ENCODE measurements around the gene PPTC7. TPM values are rescaled to one million over a fixed set of nuclear protein-coding genes. Genes with fewer than 3 reads are reported as not detected.

Gene PPTC7
- total and polyA plus RNA-seq, 4 donors, result 5.6 to 15.7 (median 8.3) TPM

DNA sequence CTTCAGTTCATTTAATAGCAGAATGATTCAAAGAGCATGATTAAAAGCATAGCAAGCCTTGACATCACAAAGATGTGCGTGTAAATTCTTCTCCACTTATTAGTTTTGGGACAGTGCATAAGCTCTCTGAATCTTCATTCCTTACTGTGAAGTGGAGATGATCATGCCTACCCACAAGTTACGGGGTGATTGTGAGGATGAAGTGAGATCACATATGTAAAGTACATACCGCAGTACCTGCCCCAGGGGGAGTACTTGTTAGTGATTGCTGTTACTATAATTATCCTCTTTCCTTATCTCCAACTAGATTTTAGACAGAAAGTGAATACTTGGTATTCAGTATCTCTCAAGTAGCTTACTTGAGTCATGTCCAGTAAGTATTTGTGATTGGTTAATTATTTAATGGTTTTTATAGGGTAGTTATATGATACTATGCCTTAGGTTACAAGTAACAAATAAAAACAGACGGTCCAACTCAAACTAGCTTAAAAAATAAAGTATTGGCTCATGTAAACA, 75.0 kb downstream of the PPTC7 start:
- TF ChIP-seq GABPA (IDR thresholded peaks at IDR 0.05 in 1 of 2, conservative IDR thresholded peaks at IDR 0.05 in 1 of 2), result no peak
- no peak for TF ChIP-seq JUND (IDR thresholded peaks at IDR 0.05)
- TF ChIP-seq NR2F2 (IDR thresholded peaks at IDR 0.05), result no peak
- no peak for TF ChIP-seq FOXA1 (IDR thresholded peaks at IDR 0.05)
- TF ChIP-seq, protein P1, sequence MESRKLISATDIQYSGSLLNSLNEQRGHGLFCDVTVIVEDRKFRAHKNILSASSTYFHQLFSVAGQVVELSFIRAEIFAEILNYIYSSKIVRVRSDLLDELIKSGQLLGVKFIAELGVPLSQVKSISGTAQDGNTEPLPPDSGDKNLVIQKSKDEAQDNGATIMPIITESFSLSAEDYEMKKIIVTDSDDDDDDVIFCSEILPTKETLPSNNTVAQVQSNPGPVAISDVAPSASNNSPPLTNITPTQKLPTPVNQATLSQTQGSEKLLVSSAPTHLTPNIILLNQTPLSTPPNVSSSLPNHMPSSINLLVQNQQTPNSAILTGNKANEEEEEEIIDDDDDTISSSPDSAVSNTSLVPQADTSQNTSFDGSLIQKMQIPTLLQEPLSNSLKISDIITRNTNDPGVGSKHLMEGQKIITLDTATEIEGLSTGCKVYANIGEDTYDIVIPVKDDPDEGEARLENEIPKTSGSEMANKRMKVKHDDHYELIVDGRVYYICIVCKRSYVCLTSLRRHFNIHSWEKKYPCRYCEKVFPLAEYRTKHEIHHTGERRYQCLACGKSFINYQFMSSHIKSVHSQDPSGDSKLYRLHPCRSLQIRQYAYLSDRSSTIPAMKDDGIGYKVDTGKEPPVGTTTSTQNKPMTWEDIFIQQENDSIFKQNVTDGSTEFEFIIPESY (IDR thresholded peaks at IDR 0.05), result no peak
- TF ChIP-seq, protein P2, sequence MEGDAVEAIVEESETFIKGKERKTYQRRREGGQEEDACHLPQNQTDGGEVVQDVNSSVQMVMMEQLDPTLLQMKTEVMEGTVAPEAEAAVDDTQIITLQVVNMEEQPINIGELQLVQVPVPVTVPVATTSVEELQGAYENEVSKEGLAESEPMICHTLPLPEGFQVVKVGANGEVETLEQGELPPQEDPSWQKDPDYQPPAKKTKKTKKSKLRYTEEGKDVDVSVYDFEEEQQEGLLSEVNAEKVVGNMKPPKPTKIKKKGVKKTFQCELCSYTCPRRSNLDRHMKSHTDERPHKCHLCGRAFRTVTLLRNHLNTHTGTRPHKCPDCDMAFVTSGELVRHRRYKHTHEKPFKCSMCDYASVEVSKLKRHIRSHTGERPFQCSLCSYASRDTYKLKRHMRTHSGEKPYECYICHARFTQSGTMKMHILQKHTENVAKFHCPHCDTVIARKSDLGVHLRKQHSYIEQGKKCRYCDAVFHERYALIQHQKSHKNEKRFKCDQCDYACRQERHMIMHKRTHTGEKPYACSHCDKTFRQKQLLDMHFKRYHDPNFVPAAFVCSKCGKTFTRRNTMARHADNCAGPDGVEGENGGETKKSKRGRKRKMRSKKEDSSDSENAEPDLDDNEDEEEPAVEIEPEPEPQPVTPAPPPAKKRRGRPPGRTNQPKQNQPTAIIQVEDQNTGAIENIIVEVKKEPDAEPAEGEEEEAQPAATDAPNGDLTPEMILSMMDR (IDR thresholded peaks at IDR 0.05; ENCODE audit: low read depth, low read length, missing input control), result no peak
- no peak for TF ChIP-seq RAD21 (IDR thresholded peaks at IDR 0.05)
- no peak for TF ChIP-seq RXRA (IDR thresholded peaks at IDR 0.05)
- TF ChIP-seq, protein P3, sequence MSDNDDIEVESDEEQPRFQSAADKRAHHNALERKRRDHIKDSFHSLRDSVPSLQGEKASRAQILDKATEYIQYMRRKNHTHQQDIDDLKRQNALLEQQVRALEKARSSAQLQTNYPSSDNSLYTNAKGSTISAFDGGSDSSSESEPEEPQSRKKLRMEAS (IDR thresholded peaks at IDR 0.05), result no peak
- TF ChIP-seq, protein P4, sequence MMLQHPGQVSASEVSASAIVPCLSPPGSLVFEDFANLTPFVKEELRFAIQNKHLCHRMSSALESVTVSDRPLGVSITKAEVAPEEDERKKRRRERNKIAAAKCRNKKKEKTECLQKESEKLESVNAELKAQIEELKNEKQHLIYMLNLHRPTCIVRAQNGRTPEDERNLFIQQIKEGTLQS (IDR thresholded peaks at IDR 0.05), result no peak
- no peak for TF ChIP-seq SP1 (IDR thresholded peaks at IDR 0.05)
- TF ChIP-seq YY1 (IDR thresholded peaks at IDR 0.05), result no peak
- H3K36me3 ChIP-seq (ENCODE audit: control insufficient read depth in 4 of 4, insufficient read depth in 3 of 4, low read depth in 1 of 4, low read length in 3 of 4), result no peaks in the 10 kb centered on the region
- no peaks in the 10 kb centered on the region for H3K27me3 ChIP-seq (ENCODE audit: control insufficient read depth in 4 of 4, insufficient read depth in 4 of 4, low read length in 3 of 4)
- H3K9ac ChIP-seq (ENCODE audit: low read depth in 1 of 2, low read length in 2 of 2), result no peak overlapping the region
- no peak for DNase-seq (ENCODE audit: low spot score)
- H3K27ac ChIP-seq (ENCODE audit: low read depth in 1 of 2, low read length in 2 of 2), result no peak overlapping the region
- 95% methylated on average over 4 of the region's 4 CpGs for WGBS
- no peaks in the 10 kb centered on the region for H3K4me1 ChIP-seq (ENCODE audit: control insufficient read depth in 4 of 4, insufficient read depth in 4 of 4, low read length in 3 of 4)
- no peaks in the 10 kb centered on the region for H3K9me3 ChIP-seq (ENCODE audit: control insufficient read depth in 4 of 4, low read length in 3 of 4)
- H3K4me3 ChIP-seq (ENCODE audit: low read depth in 1 of 3, low read length in 3 of 3), result no peak overlapping the region

DNA sequence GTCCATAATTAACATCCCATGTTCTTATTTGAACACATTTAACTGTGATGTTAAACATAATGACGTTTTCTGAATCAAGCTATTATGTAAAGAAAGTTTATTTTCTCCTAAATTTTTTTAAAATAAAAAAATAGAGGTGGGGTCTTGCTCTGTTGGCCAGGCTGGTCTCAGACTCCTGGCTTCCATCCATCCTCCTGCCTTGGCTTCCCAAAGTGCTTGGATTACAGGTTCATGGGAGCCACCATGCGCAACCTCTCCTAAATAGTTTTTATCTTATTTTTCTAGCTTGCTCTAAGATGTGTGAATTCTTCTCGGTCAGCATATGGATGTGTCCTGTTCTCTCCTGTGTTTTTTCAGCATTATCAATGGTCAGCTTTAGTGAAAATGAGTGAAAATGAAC, 77.8 kb downstream of the PPTC7 start:
- no peak for TF ChIP-seq JUND (IDR thresholded peaks at IDR 0.05)
- no peak for TF ChIP-seq FOXA2 (IDR thresholded peaks at IDR 0.05)
- TF ChIP-seq, protein P5, sequence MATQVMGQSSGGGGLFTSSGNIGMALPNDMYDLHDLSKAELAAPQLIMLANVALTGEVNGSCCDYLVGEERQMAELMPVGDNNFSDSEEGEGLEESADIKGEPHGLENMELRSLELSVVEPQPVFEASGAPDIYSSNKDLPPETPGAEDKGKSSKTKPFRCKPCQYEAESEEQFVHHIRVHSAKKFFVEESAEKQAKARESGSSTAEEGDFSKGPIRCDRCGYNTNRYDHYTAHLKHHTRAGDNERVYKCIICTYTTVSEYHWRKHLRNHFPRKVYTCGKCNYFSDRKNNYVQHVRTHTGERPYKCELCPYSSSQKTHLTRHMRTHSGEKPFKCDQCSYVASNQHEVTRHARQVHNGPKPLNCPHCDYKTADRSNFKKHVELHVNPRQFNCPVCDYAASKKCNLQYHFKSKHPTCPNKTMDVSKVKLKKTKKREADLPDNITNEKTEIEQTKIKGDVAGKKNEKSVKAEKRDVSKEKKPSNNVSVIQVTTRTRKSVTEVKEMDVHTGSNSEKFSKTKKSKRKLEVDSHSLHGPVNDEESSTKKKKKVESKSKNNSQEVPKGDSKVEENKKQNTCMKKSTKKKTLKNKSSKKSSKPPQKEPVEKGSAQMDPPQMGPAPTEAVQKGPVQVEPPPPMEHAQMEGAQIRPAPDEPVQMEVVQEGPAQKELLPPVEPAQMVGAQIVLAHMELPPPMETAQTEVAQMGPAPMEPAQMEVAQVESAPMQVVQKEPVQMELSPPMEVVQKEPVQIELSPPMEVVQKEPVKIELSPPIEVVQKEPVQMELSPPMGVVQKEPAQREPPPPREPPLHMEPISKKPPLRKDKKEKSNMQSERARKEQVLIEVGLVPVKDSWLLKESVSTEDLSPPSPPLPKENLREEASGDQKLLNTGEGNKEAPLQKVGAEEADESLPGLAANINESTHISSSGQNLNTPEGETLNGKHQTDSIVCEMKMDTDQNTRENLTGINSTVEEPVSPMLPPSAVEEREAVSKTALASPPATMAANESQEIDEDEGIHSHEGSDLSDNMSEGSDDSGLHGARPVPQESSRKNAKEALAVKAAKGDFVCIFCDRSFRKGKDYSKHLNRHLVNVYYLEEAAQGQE (IDR thresholded peaks at IDR 0.05), result no peak
- TF ChIP-seq RAD21 (IDR thresholded peaks at IDR 0.05), result no peak
- TF ChIP-seq, protein P1 (IDR thresholded peaks at IDR 0.05), result no peak
- no peak for TF ChIP-seq HNF4G (IDR thresholded peaks at IDR 0.05)
- no peak for TF ChIP-seq SP1 (IDR thresholded peaks at IDR 0.05)
- 80% methylated on average over 3 of the region's 3 CpGs for WGBS
- Histone ChIP-seq H3K27ac (ENCODE audit: low read depth in 1 of 2, low read length in 2 of 2) (no peak overlapping the region), H3K4me1 (ENCODE audit: control insufficient read depth in 4 of 4, insufficient read depth in 4 of 4, low read length in 3 of 4) (peaks cover 6 to 17% (median 12%) of the 10 kb centered on the region in 4 donors), H3K36me3 (ENCODE audit: control insufficient read depth in 4 of 4, insufficient read depth in 3 of 4, low read depth in 1 of 4, low read length in 3 of 4) (no peaks in the 10 kb centered on the region), H3K9ac (ENCODE audit: low read depth in 1 of 2, low read length in 2 of 2) (no peak overlapping the region), H3K9me3 (ENCODE audit: control insufficient read depth in 4 of 4, low read length in 3 of 4) (no peaks in the 10 kb centered on the region), H3K4me3 (ENCODE audit: low read depth in 1 of 3, low read length in 3 of 3) (no peak overlapping the region), H3K27me3 (ENCODE audit: control insufficient read depth in 4 of 4, insufficient read depth in 4 of 4, low read length in 3 of 4) (no peaks in the 10 kb centered on the region)
- DNase-seq (ENCODE audit: low spot score), result no peak

Data from liver (tissue), 9 donors.